Measurements from ENCODE around the gene NARS2.

NARS2 gene

DNA sequence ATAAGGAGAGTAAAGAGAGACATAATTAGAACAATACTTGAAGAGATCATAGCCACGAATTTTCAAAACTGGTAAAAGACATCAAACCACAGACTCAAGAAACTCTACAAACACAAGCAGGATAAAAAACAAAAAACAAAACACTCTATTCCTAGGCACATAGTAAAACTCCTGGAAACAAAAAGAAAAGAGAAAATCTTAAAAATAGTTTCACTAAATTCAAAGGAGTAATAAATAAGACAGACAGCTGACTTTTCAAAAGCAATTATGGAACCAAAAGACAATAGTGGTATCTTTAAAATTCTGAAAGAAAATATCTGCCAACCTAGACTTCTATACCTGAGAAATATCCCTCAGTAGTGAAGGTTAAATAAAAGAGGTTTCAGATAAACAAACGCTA, 9.2 kb upstream of the NARS2 start:
- Histone ChIP-seq H3K4me3 (replicated peaks; ENCODE audit: low read depth, low read length) (no peak overlapping the region), H3K27me3 (replicated peaks; ENCODE audit: control insufficient read depth, insufficient read depth, low read length) (no peaks in the 10 kb centered on the region), H3K36me3 (ENCODE audit: control insufficient read depth, insufficient read depth, low read length) (no peaks in the 10 kb centered on the region)
- no peak for DNase-seq (ENCODE audit: extremely low read depth, insufficient read length)
- TF ChIP-seq, protein P1, sequence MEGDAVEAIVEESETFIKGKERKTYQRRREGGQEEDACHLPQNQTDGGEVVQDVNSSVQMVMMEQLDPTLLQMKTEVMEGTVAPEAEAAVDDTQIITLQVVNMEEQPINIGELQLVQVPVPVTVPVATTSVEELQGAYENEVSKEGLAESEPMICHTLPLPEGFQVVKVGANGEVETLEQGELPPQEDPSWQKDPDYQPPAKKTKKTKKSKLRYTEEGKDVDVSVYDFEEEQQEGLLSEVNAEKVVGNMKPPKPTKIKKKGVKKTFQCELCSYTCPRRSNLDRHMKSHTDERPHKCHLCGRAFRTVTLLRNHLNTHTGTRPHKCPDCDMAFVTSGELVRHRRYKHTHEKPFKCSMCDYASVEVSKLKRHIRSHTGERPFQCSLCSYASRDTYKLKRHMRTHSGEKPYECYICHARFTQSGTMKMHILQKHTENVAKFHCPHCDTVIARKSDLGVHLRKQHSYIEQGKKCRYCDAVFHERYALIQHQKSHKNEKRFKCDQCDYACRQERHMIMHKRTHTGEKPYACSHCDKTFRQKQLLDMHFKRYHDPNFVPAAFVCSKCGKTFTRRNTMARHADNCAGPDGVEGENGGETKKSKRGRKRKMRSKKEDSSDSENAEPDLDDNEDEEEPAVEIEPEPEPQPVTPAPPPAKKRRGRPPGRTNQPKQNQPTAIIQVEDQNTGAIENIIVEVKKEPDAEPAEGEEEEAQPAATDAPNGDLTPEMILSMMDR (IDR thresholded peaks at IDR 0.05; ENCODE audit: insufficient read depth, low read length, poor library complexity, severe bottlenecking) = no peak

DNA sequence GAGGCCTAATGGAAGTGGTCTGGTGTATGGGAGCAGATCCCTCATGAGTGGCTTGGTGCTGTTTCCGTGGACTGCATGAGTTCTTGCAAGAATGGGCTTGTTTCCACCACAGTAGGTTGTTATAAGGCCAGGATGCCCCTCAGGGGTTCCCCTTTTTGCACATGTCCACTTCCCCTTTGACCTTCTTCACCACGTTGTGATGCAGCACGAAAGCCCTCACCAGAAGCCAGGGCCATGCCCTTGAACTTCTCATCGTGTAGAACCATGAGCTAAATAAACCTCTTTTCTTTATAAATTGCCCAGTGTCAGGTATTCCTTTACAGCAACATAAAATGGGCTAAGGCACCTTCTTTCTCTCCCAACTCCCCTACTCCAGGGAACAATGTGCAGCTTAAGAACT, 2.8 kb upstream of the NARS2 start:
- Histone ChIP-seq H3K4me3 (replicated peaks; ENCODE audit: low read depth, low read length) (no peak overlapping the region), H3K27me3 (replicated peaks; ENCODE audit: control insufficient read depth, insufficient read depth, low read length) (no peaks in the 10 kb centered on the region), H3K36me3 (ENCODE audit: control insufficient read depth, insufficient read depth, low read length) (no peaks in the 10 kb centered on the region)
- DNase-seq (ENCODE audit: extremely low read depth, insufficient read length) = no peak
- TF ChIP-seq, protein P1 (IDR thresholded peaks at IDR 0.05; ENCODE audit: insufficient read depth, low read length, poor library complexity, severe bottlenecking) = no peak

DNA sequence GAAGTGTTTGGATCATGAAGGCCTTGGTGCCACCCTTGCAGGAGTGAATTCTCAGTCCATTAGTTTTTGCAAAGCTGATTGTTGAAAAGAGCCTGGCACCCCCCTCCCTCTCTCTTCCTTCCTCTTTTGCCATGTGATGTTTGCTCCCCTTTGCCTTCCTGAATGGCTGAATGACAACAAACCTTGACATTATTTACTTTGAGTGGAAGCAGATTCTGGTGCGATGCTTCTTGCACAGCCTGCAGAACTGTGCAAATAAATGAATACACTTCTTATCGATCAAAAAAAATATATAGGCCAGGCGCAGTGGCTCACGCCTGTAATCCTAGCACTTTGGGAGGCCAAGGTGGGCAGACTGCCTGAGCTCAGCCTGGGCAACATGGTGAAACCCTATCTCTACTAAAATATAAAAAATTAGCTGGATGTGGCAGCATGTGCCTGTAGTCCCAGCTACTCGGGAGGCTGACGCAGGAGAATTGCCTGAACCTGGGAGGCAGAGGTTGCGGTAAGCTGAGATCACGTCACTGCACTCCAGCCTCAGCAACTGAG, 2.0 kb upstream of the NARS2 start:
- TF ChIP-seq, protein P1 (IDR thresholded peaks at IDR 0.05; ENCODE audit: insufficient read depth, low read length, poor library complexity, severe bottlenecking) = no peak
- H3K4me3 ChIP-seq (replicated peaks; ENCODE audit: low read depth, low read length) = no peak overlapping the region
- H3K36me3 ChIP-seq (ENCODE audit: control insufficient read depth, insufficient read depth, low read length) = no peaks in the 10 kb centered on the region
- H3K27me3 ChIP-seq (replicated peaks; ENCODE audit: control insufficient read depth, insufficient read depth, low read length) = no peaks in the 10 kb centered on the region
- no peak for DNase-seq (ENCODE audit: extremely low read depth, insufficient read length)

DNA sequence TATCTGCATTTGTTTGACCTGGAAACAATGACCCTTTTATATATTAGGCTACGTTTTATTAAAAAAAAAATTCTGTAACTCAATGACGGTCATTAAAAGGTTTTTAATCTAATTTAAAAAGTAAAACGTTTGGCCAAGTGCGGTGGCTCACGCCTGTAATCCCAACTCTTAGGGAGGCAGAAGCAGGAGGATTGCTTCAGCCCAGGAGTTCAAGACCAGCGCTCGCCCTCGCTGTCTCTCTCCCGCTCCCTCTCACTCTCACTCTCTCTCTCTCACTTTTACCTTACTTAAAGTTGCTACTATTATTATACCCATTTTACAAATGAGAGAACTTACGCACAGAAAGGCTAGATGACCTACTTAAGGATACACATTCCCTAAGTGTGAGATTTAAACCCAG, 814 bp upstream of the NARS2 start:
- no peak for DNase-seq (ENCODE audit: extremely low read depth, insufficient read length)
- H3K27me3 ChIP-seq (replicated peaks; ENCODE audit: control insufficient read depth, insufficient read depth, low read length) = no peaks in the 10 kb centered on the region
- TF ChIP-seq, protein P1 (IDR thresholded peaks at IDR 0.05; ENCODE audit: insufficient read depth, low read length, poor library complexity, severe bottlenecking) = no peak

DNA sequence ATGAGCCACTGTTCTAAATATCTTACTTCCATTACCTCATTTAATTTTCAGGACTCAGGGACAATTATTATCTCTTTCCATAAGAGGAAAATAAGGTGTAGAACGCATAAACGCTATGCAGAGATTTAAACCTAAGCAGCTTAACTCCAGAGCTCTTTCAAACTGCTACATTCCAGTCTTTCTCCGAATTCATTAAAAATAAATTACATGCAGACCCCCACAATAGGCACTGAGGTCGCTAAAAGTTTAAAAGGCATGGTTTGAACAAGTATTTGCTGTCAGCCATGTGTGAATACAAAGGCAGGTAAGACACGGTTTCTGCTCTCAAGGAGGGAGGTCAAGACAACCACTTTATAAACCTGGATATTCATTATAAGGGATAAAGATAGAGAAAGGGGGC, 983 bp downstream of the NARS2 start:
- no peaks in the 10 kb centered on the region for H3K27me3 ChIP-seq (replicated peaks; ENCODE audit: control insufficient read depth, insufficient read depth, low read length)
- no peak for DNase-seq (ENCODE audit: extremely low read depth, insufficient read length)
- TF ChIP-seq, protein P1 (IDR thresholded peaks at IDR 0.05; ENCODE audit: insufficient read depth, low read length, poor library complexity, severe bottlenecking) = no peak
- H3K4me3 ChIP-seq (replicated peaks; ENCODE audit: low read depth, low read length) = peak overlapping the region; percentile 92
- no peaks in the 10 kb centered on the region; the same call in 1 of the 2 replicates for H3K36me3 ChIP-seq (ENCODE audit: control insufficient read depth, insufficient read depth, low read length)

More for the DNA sequence above, 814 bp upstream of the NARS2 start:
- Histone ChIP-seq H3K4me3 (replicated peaks; ENCODE audit: low read depth, low read length) (peak overlapping the region; percentile 92), H3K36me3 (ENCODE audit: control insufficient read depth, insufficient read depth, low read length) (no peaks in the 10 kb centered on the region)

DNA sequence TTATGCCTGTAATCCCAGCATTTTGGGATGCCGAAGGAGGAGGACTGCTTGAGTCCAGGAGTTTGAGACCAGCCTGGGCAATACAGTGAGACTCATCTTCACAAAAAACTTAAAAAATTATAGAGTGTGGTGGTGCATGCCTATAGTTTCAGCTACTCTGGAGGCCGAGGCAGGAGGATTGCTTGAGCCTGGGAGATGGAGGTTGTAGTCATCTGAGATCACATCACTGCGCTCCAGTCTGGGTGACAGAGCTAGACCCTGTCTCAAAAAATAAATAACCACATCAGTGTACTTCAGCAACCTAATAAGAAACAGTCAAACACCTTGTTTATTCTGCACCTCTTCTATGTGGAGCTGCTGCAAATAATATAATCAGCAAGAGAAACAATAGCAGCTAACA, 1.4 kb downstream of the NARS2 start:
- TF ChIP-seq, protein P1 (IDR thresholded peaks at IDR 0.05; ENCODE audit: insufficient read depth, low read length, poor library complexity, severe bottlenecking) = no peak
- H3K36me3 ChIP-seq (ENCODE audit: control insufficient read depth, insufficient read depth, low read length) = no peaks in the 10 kb centered on the region; the same call in 1 of the 2 replicates
- DNase-seq (ENCODE audit: extremely low read depth, insufficient read length) = no peak

More for the DNA sequence above, 1.4 kb downstream of the NARS2 start:
- Histone ChIP-seq H3K27me3 (replicated peaks; ENCODE audit: control insufficient read depth, insufficient read depth, low read length) (no peaks in the 10 kb centered on the region), H3K4me3 (replicated peaks; ENCODE audit: low read depth, low read length) (peak overlapping the region; percentile 92)
